A673 (cell line): ENCODE results near the gene TGM3. TPM values are rescaled to one million over a fixed set of nuclear protein-coding genes. Genes with fewer than 3 reads are reported as not detected.

Experiments
- BruUV-seq: library from RNA; stranded (reverse); fragments of 400-500 nt; replicated peaks from 2 replicates; lab custom pipeline; 2021; lab: Mats Ljungman, UMichigan
- CTCF ChIA-PET: fragments of 300-600 bp; sonication (Branson Sonifier 250); formaldehyde crosslinking; loops from one replicate; lab custom pipeline; 2022; ENCODE audit warnings: antibody characterized with exemption; lab: Charles Lee
- POLR2A ChIA-PET: fragments of 300-600 bp; sonication (Branson Sonifier 250); formaldehyde crosslinking; loops from one replicate; lab custom pipeline; 2022; ENCODE audit warnings: antibody characterized with exemption; ENCODE audit not compliant: low non-redundant PET; lab: Charles Lee
- DNase-seq: peaks from one replicate; pipeline ENCODE4 v3.0.0-alpha.2; 2015; ENCODE audit warnings: low spot score
- H3K27ac ChIP-seq: fragments of 200-600 bp; sonication (generic); 2 replicates; pipeline ENCODE4 v1.5.1; 2016; ENCODE audit warnings: mixed run types, low read depth, mild to moderate bottlenecking, mixed read lengths, antibody characterized with exemption, low read length; ENCODE audit not compliant: poor library complexity, severe bottlenecking
- H3K27me3 ChIP-seq: fragments of 200-600 bp; sonication (generic); replicated peaks from 2 replicates; pipeline ENCODE4 v1.6.1; 2017; ENCODE audit warnings: mixed run types, low read depth, mild to moderate bottlenecking, mixed read lengths, antibody characterized with exemption, low read length; ENCODE audit not compliant: insufficient read depth, poor library complexity
- H3K36me3 ChIP-seq: fragments of 200-600 bp; sonication (generic); 2 replicates; pipeline ENCODE4 v1.6.1; 2016; ENCODE audit warnings: mixed run types, mild to moderate bottlenecking, mixed read lengths, antibody characterized with exemption, low read length; ENCODE audit not compliant: insufficient read depth, poor library complexity, severe bottlenecking
- H3K4me1 ChIP-seq: fragments of 200-600 bp; sonication (generic); 2 replicates; pipeline ENCODE4 v1.6.1; 2017; ENCODE audit warnings: mixed run types, mild to moderate bottlenecking, mixed read lengths, antibody characterized with exemption, low read length; ENCODE audit not compliant: insufficient read depth, poor library complexity, severe bottlenecking
- H3K4me3 ChIP-seq: fragments of 200-600 bp; sonication (generic); 2 replicates; pipeline ENCODE4 v1.5.1; 2016; ENCODE audit warnings: low read depth, mixed run types, mild to moderate bottlenecking, mixed read lengths, low read length; ENCODE audit not compliant: poor library complexity, severe bottlenecking
- H3K9me3 ChIP-seq: fragments of 200-600 bp; sonication (generic); 2 replicates; pipeline ENCODE4 v1.6.1; 2016; ENCODE audit warnings: mixed run types, low read depth, mild to moderate bottlenecking, mixed read lengths, antibody characterized with exemption, low read length; ENCODE audit not compliant: poor library complexity, severe bottlenecking
- EZH2 ChIP-seq: fragments of 200-600 bp; sonication (generic); IDR thresholded peaks from 2 replicates; pipeline ENCODE4 v1.6.1; 2017; ENCODE audit warnings: borderline replicate concordance, low read depth, mild to moderate bottlenecking, mixed read lengths, antibody characterized with exemption, low read length; ENCODE audit not compliant: poor library complexity, severe bottlenecking
- intact Hi-C: fragments of 100-400 bp; cut with micrococcal nuclease; formaldehyde crosslinking; loops from one replicate; pipeline ENCODE4 v1.10.0; 2022; ENCODE audit not compliant: unreplicated experiment
- total RNA-seq: library from RNA; stranded (reverse); gene quantifications from 2 replicates; pipeline ENCODE4 v1.2.3, GENCODE V29; 2021
- TF ChIP-seq, protein P1 (sequence below): fragments of 300-800, 200-600 bp; sonication (generic); conservative IDR thresholded peaks from 2 replicates; pipeline ENCODE4 v1.5.1; 2017; ENCODE audit warnings: low read depth, mild to moderate bottlenecking, antibody characterized with exemption, low read length, moderate library complexity, mixed read lengths

The TGM3 gene
- total RNA-seq, 1 experiment from 2014 or later = 0.11 TPM

DNA sequence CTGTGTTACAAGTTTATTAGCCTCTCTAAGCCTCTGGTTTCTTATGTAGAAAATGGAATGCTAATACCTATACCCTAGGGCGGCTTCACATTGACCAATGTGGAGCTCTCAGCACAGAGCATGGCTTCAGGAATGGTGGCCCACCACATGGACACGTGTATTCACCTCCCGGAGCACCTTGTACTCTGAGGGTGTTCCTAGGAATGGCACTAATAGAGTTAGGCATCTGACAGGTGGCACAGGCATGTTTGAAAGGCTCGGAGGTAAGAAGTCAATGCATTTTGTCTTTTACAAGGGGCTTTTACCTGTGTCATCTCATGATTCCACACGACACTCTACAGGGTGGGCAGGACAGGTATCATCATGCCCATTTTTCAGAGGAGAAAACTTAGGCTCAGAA, 5.3 kb upstream of the TGM3 start:
- intact Hi-C loops = no loop called here
- no peaks in the 10 kb centered on the region for H3K36me3 ChIP-seq
- no peak for DNase-seq
- CTCF ChIA-PET = no interaction called here
- H3K27ac ChIP-seq = no peak overlapping the region
- H3K9me3 ChIP-seq = no peaks in the 10 kb centered on the region
- H3K4me1 ChIP-seq = no peaks in the 10 kb centered on the region
- POLR2A ChIA-PET = no interaction called here
- no peaks in the 10 kb centered on the region for H3K27me3 ChIP-seq
- TF ChIP-seq EZH2 = no peak
- TF ChIP-seq, protein P1, sequence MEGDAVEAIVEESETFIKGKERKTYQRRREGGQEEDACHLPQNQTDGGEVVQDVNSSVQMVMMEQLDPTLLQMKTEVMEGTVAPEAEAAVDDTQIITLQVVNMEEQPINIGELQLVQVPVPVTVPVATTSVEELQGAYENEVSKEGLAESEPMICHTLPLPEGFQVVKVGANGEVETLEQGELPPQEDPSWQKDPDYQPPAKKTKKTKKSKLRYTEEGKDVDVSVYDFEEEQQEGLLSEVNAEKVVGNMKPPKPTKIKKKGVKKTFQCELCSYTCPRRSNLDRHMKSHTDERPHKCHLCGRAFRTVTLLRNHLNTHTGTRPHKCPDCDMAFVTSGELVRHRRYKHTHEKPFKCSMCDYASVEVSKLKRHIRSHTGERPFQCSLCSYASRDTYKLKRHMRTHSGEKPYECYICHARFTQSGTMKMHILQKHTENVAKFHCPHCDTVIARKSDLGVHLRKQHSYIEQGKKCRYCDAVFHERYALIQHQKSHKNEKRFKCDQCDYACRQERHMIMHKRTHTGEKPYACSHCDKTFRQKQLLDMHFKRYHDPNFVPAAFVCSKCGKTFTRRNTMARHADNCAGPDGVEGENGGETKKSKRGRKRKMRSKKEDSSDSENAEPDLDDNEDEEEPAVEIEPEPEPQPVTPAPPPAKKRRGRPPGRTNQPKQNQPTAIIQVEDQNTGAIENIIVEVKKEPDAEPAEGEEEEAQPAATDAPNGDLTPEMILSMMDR = no peak
- H3K4me3 ChIP-seq = no peak overlapping the region
- no TSS peak for BruUV-seq

DNA sequence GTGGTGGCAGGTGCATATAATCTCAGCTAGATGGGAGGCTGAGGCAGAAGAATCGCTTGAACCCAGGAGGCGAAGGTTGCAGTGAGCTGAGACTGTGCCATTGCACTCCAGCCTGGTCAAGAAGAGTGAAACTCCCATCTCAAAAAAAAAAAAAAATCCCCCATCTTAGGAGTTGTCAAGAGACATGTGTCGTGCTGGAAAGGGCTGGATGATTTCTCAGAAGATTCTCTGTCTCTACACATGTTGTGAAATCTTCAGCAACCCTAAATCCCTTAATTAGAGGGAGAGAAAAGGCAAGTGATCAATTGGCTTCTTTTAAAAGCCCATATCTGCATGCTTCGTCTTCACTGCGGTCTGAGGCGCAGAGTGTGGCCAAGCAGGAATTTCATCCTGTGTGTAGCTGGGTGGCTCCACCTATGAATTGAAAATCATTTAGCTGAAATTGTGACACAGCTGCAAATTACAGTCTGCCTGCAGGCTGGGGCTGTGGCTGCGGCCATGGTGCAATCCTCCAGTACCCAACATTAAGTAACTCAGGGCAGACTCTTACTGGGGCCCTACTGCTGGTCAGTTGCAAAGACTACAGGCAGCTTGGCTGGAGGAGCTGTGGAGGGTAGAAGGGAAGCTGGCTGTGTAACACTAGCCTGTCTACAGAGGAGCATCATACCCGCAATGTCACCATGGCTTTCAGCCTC, 3.2 kb upstream of the TGM3 start:
- DNase-seq = no peak
- TF ChIP-seq EZH2 = no peak
- TF ChIP-seq, protein P1 = no peak
- CTCF ChIA-PET = no interaction called here
- Histone ChIP-seq H3K4me1 (no peaks in the 10 kb centered on the region), H3K4me3 (no peak overlapping the region), H3K27ac (no peak overlapping the region), H3K27me3 (no peaks in the 10 kb centered on the region), H3K36me3 (no peaks in the 10 kb centered on the region), H3K9me3 (no peaks in the 10 kb centered on the region)
- POLR2A ChIA-PET = no interaction called here
- intact Hi-C loops = no loop called here
- no TSS peak for BruUV-seq

DNA sequence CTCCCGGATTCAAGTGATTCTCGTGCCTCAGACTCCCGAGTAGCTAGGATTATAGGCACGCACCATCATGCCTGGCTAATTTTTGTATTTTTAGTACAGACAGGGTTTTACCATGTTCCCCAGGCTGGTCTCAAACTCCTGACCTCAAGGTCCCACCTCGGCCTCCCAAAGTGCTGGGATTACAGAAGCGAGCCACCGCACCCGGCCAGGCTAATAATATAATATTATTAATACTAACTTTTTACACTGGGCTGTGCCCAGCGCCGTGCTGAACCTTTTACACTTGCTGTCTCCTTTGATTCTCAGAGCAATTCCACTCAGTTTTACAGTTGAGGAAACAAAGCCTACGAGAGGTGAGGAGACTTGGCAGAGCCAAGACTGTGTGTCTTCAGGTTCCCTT, 2.3 kb upstream of the TGM3 start:
- TF ChIP-seq EZH2 = no peak
- TF ChIP-seq, protein P1 = no peak
- Histone ChIP-seq H3K36me3 (no peaks in the 10 kb centered on the region), H3K4me1 (no peaks in the 10 kb centered on the region), H3K4me3 (no peak overlapping the region), H3K9me3 (no peaks in the 10 kb centered on the region), H3K27ac (no peak overlapping the region), H3K27me3 (no peaks in the 10 kb centered on the region)
- DNase-seq = no peak
- CTCF ChIA-PET = no interaction called here
- intact Hi-C loops = no loop called here
- POLR2A ChIA-PET = no interaction called here
- no TSS peak for BruUV-seq
